ENCODE measurements around the gene GNAQ.

The GNAQ gene

GRCh38 chr9:77769246-77769645, 262.4 kb downstream of the GNAQ start:
- no peaks in the 10 kb centered on the region for H3K79me2 ChIP-seq (ENCODE audit: control insufficient read depth, insufficient read depth, low read length, poor library complexity)
- no CpG with 5 or more reads among the region's 5 CpGs for WGBS (ENCODE audit: extremely low coverage, insufficient coverage, insufficient read length)
- H3K18ac ChIP-seq (ENCODE audit: low read length): no peak overlapping the region
- no peak overlapping the region for H3K14ac ChIP-seq (ENCODE audit: low read length)
- no peak overlapping the region for H2BK5ac ChIP-seq (ENCODE audit: low read depth, low read length, poor library complexity)
- H3K4me1 ChIP-seq (ENCODE audit: control insufficient read depth in 1 of 2, insufficient read depth in 2 of 2, low read length in 2 of 2): no peaks in the 10 kb centered on the region
- H2AK5ac ChIP-seq (ENCODE audit: low read length): no peak overlapping the region
- no peak overlapping the region for H2BK12ac ChIP-seq (ENCODE audit: low read length)
- H3K36me3 ChIP-seq (ENCODE audit: control insufficient read depth in 1 of 2, insufficient read depth in 2 of 2, low read length in 2 of 2): no peaks in the 10 kb centered on the region
- no peak overlapping the region for H3K23ac ChIP-seq (ENCODE audit: low read length)
- H4K12ac ChIP-seq (ENCODE audit: low read depth, low read length): no peak overlapping the region
- no peaks in the 10 kb centered on the region for H3K79me1 ChIP-seq (ENCODE audit: low read length)
- no peak overlapping the region for H2BK120ac ChIP-seq (ENCODE audit: insufficient read depth, low read length, poor library complexity)
- no peak overlapping the region for H2AFZ ChIP-seq (ENCODE audit: insufficient read depth, low read length, poor library complexity)
- H3K27me3 ChIP-seq (ENCODE audit: insufficient read depth, low read length): no peaks in the 10 kb centered on the region
- H3K9me3 ChIP-seq (ENCODE audit: insufficient read depth, low read depth, low read length): no peaks in the 10 kb centered on the region
- H3K27ac ChIP-seq (ENCODE audit: low read depth, low read length): no peak overlapping the region
- no peak overlapping the region for H4K91ac ChIP-seq (ENCODE audit: low read depth, low read length)
- H3K4me2 ChIP-seq (ENCODE audit: low read length): no peak overlapping the region
- DNase-seq: no peak
- no peak overlapping the region for H4K8ac ChIP-seq (ENCODE audit: low read depth, low read length)
- no peak overlapping the region for H3K4me3 ChIP-seq (ENCODE audit: low read depth, low read length)
- no peak overlapping the region for H3K4ac ChIP-seq (ENCODE audit: low read depth, low read length)
- no peak overlapping the region for H3K9ac ChIP-seq (ENCODE audit: low read length)

GRCh38 chr9:77766587-77766986, 265.0 kb downstream of the GNAQ start:
- H3K4me2 ChIP-seq (ENCODE audit: low read length): no peak overlapping the region
- H3K79me2 ChIP-seq (ENCODE audit: control insufficient read depth, insufficient read depth, low read length, poor library complexity): no peaks in the 10 kb centered on the region
- no peak overlapping the region for H2AFZ ChIP-seq (ENCODE audit: insufficient read depth, low read length, poor library complexity)
- no peak overlapping the region for H2BK120ac ChIP-seq (ENCODE audit: insufficient read depth, low read length, poor library complexity)
- no peak overlapping the region for H2BK5ac ChIP-seq (ENCODE audit: low read depth, low read length, poor library complexity)
- H3K27ac ChIP-seq (ENCODE audit: low read depth, low read length): no peak overlapping the region
- no peak overlapping the region for H3K4ac ChIP-seq (ENCODE audit: low read depth, low read length)
- H3K36me3 ChIP-seq (ENCODE audit: control insufficient read depth in 1 of 2, insufficient read depth in 2 of 2, low read length in 2 of 2): no peaks in the 10 kb centered on the region
- no CpG with 5 or more reads among the region's 3 CpGs for WGBS (ENCODE audit: extremely low coverage, insufficient coverage, insufficient read length)
- no peak overlapping the region for H3K4me3 ChIP-seq (ENCODE audit: low read depth, low read length)
- no peaks in the 10 kb centered on the region for H3K4me1 ChIP-seq (ENCODE audit: control insufficient read depth in 1 of 2, insufficient read depth in 2 of 2, low read length in 2 of 2)
- H2AK5ac ChIP-seq (ENCODE audit: low read length): no peak overlapping the region
- H4K8ac ChIP-seq (ENCODE audit: low read depth, low read length): no peak overlapping the region
- no peak for DNase-seq
- H4K12ac ChIP-seq (ENCODE audit: low read depth, low read length): no peak overlapping the region
- no peak overlapping the region for H2BK12ac ChIP-seq (ENCODE audit: low read length)
- H3K9me3 ChIP-seq (ENCODE audit: insufficient read depth, low read depth, low read length): no peaks in the 10 kb centered on the region
- no peak overlapping the region for H3K23ac ChIP-seq (ENCODE audit: low read length)
- H3K9ac ChIP-seq (ENCODE audit: low read length): no peak overlapping the region
- H3K14ac ChIP-seq (ENCODE audit: low read length): no peak overlapping the region
- no peak overlapping the region for H3K18ac ChIP-seq (ENCODE audit: low read length)
- H4K91ac ChIP-seq (ENCODE audit: low read depth, low read length): no peak overlapping the region
- no peaks in the 10 kb centered on the region for H3K27me3 ChIP-seq (ENCODE audit: insufficient read depth, low read length)
- no peaks in the 10 kb centered on the region for H3K79me1 ChIP-seq (ENCODE audit: low read length)

GRCh38 chr9:77765781-77766259, 265.8 kb downstream of the GNAQ start:
- whole genome bisulfite sequencing (ENCODE audit: extremely low coverage, insufficient coverage, insufficient read length): no CpG with 5 or more reads among the region's 2 CpGs
- Histone ChIP-seq H3K4me3 (ENCODE audit: low read depth, low read length) (no peak overlapping the region), H4K8ac (ENCODE audit: low read depth, low read length) (no peak overlapping the region), H2BK12ac (ENCODE audit: low read length) (no peak overlapping the region), H3K27ac (ENCODE audit: low read depth, low read length) (no peak overlapping the region), H3K4me1 (ENCODE audit: control insufficient read depth in 1 of 2, insufficient read depth in 2 of 2, low read length in 2 of 2) (no peaks in the 10 kb centered on the region), H3K4me2 (ENCODE audit: low read length) (no peak overlapping the region), H2BK120ac (ENCODE audit: insufficient read depth, low read length, poor library complexity) (no peak overlapping the region), H3K79me2 (ENCODE audit: control insufficient read depth, insufficient read depth, low read length, poor library complexity) (no peaks in the 10 kb centered on the region), H3K9ac (ENCODE audit: low read length) (no peak overlapping the region), H3K18ac (ENCODE audit: low read length) (no peak overlapping the region), H3K36me3 (ENCODE audit: control insufficient read depth in 1 of 2, insufficient read depth in 2 of 2, low read length in 2 of 2) (no peaks in the 10 kb centered on the region), H2BK5ac (ENCODE audit: low read depth, low read length, poor library complexity) (no peak overlapping the region), H2AK5ac (ENCODE audit: low read length) (no peak overlapping the region), H3K79me1 (ENCODE audit: low read length) (no peaks in the 10 kb centered on the region), H3K27me3 (ENCODE audit: insufficient read depth, low read length) (no peaks in the 10 kb centered on the region), H3K14ac (ENCODE audit: low read length) (no peak overlapping the region), H4K12ac (ENCODE audit: low read depth, low read length) (no peak overlapping the region), H3K9me3 (ENCODE audit: insufficient read depth, low read depth, low read length) (no peaks in the 10 kb centered on the region), H3K4ac (ENCODE audit: low read depth, low read length) (no peak overlapping the region), H4K91ac (ENCODE audit: low read depth, low read length) (no peak overlapping the region), H2AFZ (ENCODE audit: insufficient read depth, low read length, poor library complexity) (no peak overlapping the region), H3K23ac (ENCODE audit: low read length) (no peak overlapping the region)
- DNase-seq: no peak

- H3K36me3 ChIP-seq (ENCODE audit: control insufficient read depth in 1 of 2, insufficient read depth in 2 of 2, low read length in 2 of 2): no peaks in the 10 kb centered on the region
Measured at GRCh38 chr9:77764894-77765780, 266.5 kb downstream of the GNAQ start.

More at GRCh38 chr9:77764894-77765780, 266.5 kb downstream of the GNAQ start:
- H2AK5ac ChIP-seq (ENCODE audit: low read length): no peak overlapping the region
- H3K4me3 ChIP-seq (ENCODE audit: low read depth, low read length): no peak overlapping the region
- no peak overlapping the region for H3K18ac ChIP-seq (ENCODE audit: low read length)
- no peaks in the 10 kb centered on the region for H3K9me3 ChIP-seq (ENCODE audit: insufficient read depth, low read depth, low read length)
- no peak overlapping the region for H4K91ac ChIP-seq (ENCODE audit: low read depth, low read length)
- H2BK12ac ChIP-seq (ENCODE audit: low read length): no peak overlapping the region
- no peaks in the 10 kb centered on the region for H3K79me2 ChIP-seq (ENCODE audit: control insufficient read depth, insufficient read depth, low read length, poor library complexity)
- H4K12ac ChIP-seq (ENCODE audit: low read depth, low read length): no peak overlapping the region
- H2AFZ ChIP-seq (ENCODE audit: insufficient read depth, low read length, poor library complexity): no peak overlapping the region
- H3K27me3 ChIP-seq (ENCODE audit: insufficient read depth, low read length): no peaks in the 10 kb centered on the region
- no peaks in the 10 kb centered on the region for H3K79me1 ChIP-seq (ENCODE audit: low read length)
- H3K23ac ChIP-seq (ENCODE audit: low read length): no peak overlapping the region
- no peak overlapping the region for H2BK120ac ChIP-seq (ENCODE audit: insufficient read depth, low read length, poor library complexity)
- H3K14ac ChIP-seq (ENCODE audit: low read length): no peak overlapping the region
- no peak overlapping the region for H3K4ac ChIP-seq (ENCODE audit: low read depth, low read length)
- no peaks in the 10 kb centered on the region for H3K4me1 ChIP-seq (ENCODE audit: control insufficient read depth in 1 of 2, insufficient read depth in 2 of 2, low read length in 2 of 2)
- no CpG with 5 or more reads among the region's 10 CpGs for WGBS (ENCODE audit: extremely low coverage, insufficient coverage, insufficient read length)
- H4K8ac ChIP-seq (ENCODE audit: low read depth, low read length): no peak overlapping the region
- H3K9ac ChIP-seq (ENCODE audit: low read length): no peak overlapping the region
- no peak overlapping the region for H3K27ac ChIP-seq (ENCODE audit: low read depth, low read length)
- H3K4me2 ChIP-seq (ENCODE audit: low read length): no peak overlapping the region
- H2BK5ac ChIP-seq (ENCODE audit: low read depth, low read length, poor library complexity): no peak overlapping the region
- peak in 1 of 2 donors; percentile 68 for DNase-seq
